Natural killer cell (primary cell): ENCODE measurements around the gene A2ML1. TPM values are rescaled to one million over a fixed set of nuclear protein-coding genes. Genes with fewer than 3 reads are reported as not detected.

Experiments
- ATAC-seq, 3 donors: fragments of 150-1000 bp in 2 of 3; fragments of 200-7000 bp in 1 of 3; cut with Tn5 transposase; 1 replicate in 1 of 3; 2 replicates in 2 of 3; pipeline ENCODE4 v1.10.0; 2021; ENCODE audit warnings: mild to moderate bottlenecking in 2 of 3, moderate library complexity in 2 of 3
- DNase-seq, 2 donors: peaks; one replicate each; pipeline versions ENCODE4 v3.0.0 to v3.0.0-alpha.2; 2013 to 2021; ENCODE audit warnings: mixed read lengths in 1 of 2
- H3K27ac ChIP-seq: one replicate; pipeline ENCODE4 v1.5.1; 2013; ENCODE audit warnings: mild to moderate bottlenecking, low read length
- H3K27me3 ChIP-seq: one replicate; pipeline ENCODE4 v1.6.1; 2013; ENCODE audit warnings: low read length; ENCODE audit not compliant: control insufficient read depth, insufficient read depth
- H3K36me3 ChIP-seq: one replicate; pipeline ENCODE4 v1.6.1; 2013; ENCODE audit warnings: low read length; ENCODE audit not compliant: control insufficient read depth, insufficient read depth
- H3K4me1 ChIP-seq: one replicate; pipeline ENCODE4 v1.6.1; 2013; ENCODE audit warnings: low read length; ENCODE audit not compliant: control insufficient read depth, insufficient read depth
- H3K4me3 ChIP-seq: one replicate; pipeline ENCODE4 v1.5.1; 2013; ENCODE audit warnings: low read length
- H3K9me3 ChIP-seq: one replicate; pipeline ENCODE4 v1.6.1; 2013; ENCODE audit warnings: low read length; ENCODE audit not compliant: control insufficient read depth, insufficient read depth
- H3K27ac Mint-ChIP-seq, 2 donors: one replicate each; pipeline ENCODE4 v1.8.0; 2022; ENCODE audit warnings: mild to moderate bottlenecking in 2 of 2, mixed read lengths in 2 of 2, moderate library complexity in 1 of 2
- H3K27me3 Mint-ChIP-seq, 2 donors: one replicate each; pipeline ENCODE4 v1.8.0; 2022; ENCODE audit warnings: low read depth in 2 of 2, mixed read lengths in 2 of 2
- H3K36me3 Mint-ChIP-seq: one replicate; pipeline ENCODE4 v1.8.0; 2022; ENCODE audit warnings: mixed read lengths
- H3K4me1 Mint-ChIP-seq, 2 donors: one replicate each; pipeline ENCODE4 v1.8.0; 2022; ENCODE audit warnings: mixed read lengths in 2 of 2
- H3K4me3 Mint-ChIP-seq: one replicate; pipeline ENCODE4 v1.8.0; 2022; ENCODE audit warnings: mild to moderate bottlenecking, moderate library complexity, mixed read lengths
- H3K9me3 Mint-ChIP-seq, 2 donors: one replicate each; pipeline ENCODE4 v1.8.0; 2022; ENCODE audit warnings: mixed read lengths in 2 of 2
- WGBS: methylation state at CpG from one replicate; pipeline ENCODE4 v1.1.7; 2013; ENCODE audit warnings: missing lambda C conversion rate; ENCODE audit not compliant: insufficient coverage; 5-methylcytosine and 5-hydroxymethylcytosine counted together
- intact Hi-C: fragments of 100-400 bp; cut with micrococcal nuclease; formaldehyde crosslinking; loops from one replicate; pipeline ENCODE4 v1.14.2; 2022
- total RNA-seq, 4 donors: library from RNA; stranded (reverse); fragments of 120-200 nt in 1 of 4; gene quantifications; one replicate each; pipeline versions ENCODE4 v1.2.3 to v1.2.4, GENCODE V29; 2013 to 2022
- TF ChIP-seq, protein P1 (sequence below): fragments of 200-600 bp; IDR thresholded peaks from one replicate; pipeline ENCODE4 v1.8.0; 2022; ENCODE audit warnings: antibody characterized with exemption

A2ML1 gene
- total RNA-seq, 3 donors from 2014 or later (not counting 1 experiment from before 2014, with no cell fraction given): not detected

DNA sequence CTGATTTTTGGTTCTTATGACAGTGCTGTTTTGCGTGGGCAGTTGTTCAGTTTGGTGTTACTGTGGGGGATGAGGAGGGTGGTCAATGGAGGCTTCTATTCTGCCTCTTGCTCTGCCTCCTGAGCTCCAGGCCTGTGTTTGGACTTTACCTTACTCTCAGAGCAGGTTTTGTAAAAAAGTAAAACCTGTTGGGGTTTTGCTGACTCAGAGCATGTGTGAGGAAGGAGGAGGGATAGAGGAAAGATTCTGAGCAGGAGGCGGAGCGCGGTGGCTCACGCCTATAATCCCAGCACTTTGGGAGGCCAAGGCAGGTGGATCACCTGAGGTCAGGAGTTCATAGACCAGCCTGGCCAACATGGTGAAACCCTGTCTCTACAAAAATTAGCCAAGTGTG is 6.7 kb downstream of the A2ML1 start:
- Mint-ChIP-seq H3K36me3 (no peaks in the 10 kb centered on the region), H3K9me3 (no peaks in the 10 kb centered on the region), H3K27ac (no peak overlapping the region), H3K27me3 (peaks cover 16 to 37% of the 10 kb centered on the region in 2 donors), H3K4me3 (no peak overlapping the region), H3K4me1 (no peaks in the 10 kb centered on the region)
- intact Hi-C loops: no loop called here
- H3K9me3 ChIP-seq: no peaks in the 10 kb centered on the region
- 74% methylated on average over 5 of the region's 5 CpGs for WGBS
- no peaks in the 10 kb centered on the region for H3K27me3 ChIP-seq
- no peak for DNase-seq
- TF ChIP-seq, protein P1, sequence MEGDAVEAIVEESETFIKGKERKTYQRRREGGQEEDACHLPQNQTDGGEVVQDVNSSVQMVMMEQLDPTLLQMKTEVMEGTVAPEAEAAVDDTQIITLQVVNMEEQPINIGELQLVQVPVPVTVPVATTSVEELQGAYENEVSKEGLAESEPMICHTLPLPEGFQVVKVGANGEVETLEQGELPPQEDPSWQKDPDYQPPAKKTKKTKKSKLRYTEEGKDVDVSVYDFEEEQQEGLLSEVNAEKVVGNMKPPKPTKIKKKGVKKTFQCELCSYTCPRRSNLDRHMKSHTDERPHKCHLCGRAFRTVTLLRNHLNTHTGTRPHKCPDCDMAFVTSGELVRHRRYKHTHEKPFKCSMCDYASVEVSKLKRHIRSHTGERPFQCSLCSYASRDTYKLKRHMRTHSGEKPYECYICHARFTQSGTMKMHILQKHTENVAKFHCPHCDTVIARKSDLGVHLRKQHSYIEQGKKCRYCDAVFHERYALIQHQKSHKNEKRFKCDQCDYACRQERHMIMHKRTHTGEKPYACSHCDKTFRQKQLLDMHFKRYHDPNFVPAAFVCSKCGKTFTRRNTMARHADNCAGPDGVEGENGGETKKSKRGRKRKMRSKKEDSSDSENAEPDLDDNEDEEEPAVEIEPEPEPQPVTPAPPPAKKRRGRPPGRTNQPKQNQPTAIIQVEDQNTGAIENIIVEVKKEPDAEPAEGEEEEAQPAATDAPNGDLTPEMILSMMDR: no peak
- H3K36me3 ChIP-seq: no peaks in the 10 kb centered on the region
- no peak overlapping the region for H3K4me3 ChIP-seq
- ATAC-seq: no peak
- no peak overlapping the region for H3K27ac ChIP-seq
- no peaks in the 10 kb centered on the region for H3K4me1 ChIP-seq

DNA sequence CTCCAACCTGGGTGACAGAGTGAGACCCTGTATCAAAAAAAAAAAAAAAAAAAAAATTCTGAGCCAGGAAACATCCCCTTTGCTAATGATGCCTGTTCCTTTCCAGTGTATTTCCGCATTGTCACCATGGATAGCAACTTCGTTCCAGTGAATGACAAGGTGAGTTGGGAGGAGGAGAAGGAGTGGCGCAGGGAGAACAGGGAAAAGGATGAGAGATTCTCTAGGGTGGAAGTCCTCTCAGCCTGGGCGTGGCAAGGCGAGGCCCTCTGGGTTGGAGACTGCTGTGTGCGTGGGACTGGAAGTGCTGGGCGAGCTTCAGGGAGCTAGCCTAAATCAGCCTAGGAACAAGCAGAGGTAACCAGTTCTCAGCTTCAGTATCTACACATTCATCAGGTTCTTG is 7.2 kb downstream of the A2ML1 start:
- H3K27ac Mint-ChIP-seq: no peak overlapping the region
- Histone ChIP-seq H3K36me3 (no peaks in the 10 kb centered on the region), H3K27ac (no peak overlapping the region), H3K9me3 (no peaks in the 10 kb centered on the region), H3K27me3 (no peaks in the 10 kb centered on the region), H3K4me1 (no peaks in the 10 kb centered on the region), H3K4me3 (no peak overlapping the region)
- ATAC-seq (no peak), DNase-seq (no peak)
- intact Hi-C loops: no loop called here
- no peaks in the 10 kb centered on the region for H3K4me1 Mint-ChIP-seq
- H3K9me3 Mint-ChIP-seq: no peaks in the 10 kb centered on the region
- no peaks in the 10 kb centered on the region for H3K36me3 Mint-ChIP-seq
- no peak overlapping the region for H3K4me3 Mint-ChIP-seq
- 96% methylated on average over 7 of the region's 7 CpGs for WGBS
- TF ChIP-seq, protein P1: no peak
- peaks cover 15 to 38% of the 10 kb centered on the region in 2 donors for H3K27me3 Mint-ChIP-seq

DNA sequence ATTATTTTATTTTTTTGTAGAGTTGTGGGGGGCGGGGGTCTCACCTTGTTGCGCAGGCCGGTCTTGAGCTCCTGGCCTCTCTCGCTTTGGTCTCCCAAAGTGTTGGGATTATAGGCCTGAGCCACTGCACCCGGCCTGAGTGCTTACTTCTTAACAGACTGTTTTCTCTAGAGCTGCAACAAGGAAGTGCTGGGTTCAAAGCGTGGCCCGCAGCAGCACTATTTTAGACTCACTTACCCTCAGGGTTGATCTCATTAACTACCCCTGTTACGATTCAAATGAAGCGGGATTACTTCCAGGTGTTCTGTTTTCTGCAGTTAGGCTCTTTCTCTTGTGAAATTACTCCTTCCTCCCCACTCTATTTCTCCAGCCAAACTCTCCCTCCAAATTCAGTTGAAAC is 8.7 kb downstream of the A2ML1 start:
- Histone ChIP-seq H3K36me3 (no peaks in the 10 kb centered on the region), H3K4me1 (no peaks in the 10 kb centered on the region), H3K27me3 (no peaks in the 10 kb centered on the region), H3K9me3 (no peaks in the 10 kb centered on the region), H3K27ac (no peak overlapping the region), H3K4me3 (no peak overlapping the region)
- WGBS: 93% methylated on average over 9 of the region's 9 CpGs
- no peak for ATAC-seq
- no peak for DNase-seq
- Mint-ChIP-seq H3K9me3 (no peaks in the 10 kb centered on the region), H3K4me1 (no peaks in the 10 kb centered on the region), H3K4me3 (no peak overlapping the region), H3K27me3 (peaks cover 18 to 38% of the 10 kb centered on the region in 2 donors), H3K27ac (no peak overlapping the region), H3K36me3 (no peaks in the 10 kb centered on the region)
- TF ChIP-seq, protein P1: no peak
- intact Hi-C loops: no loop called here

DNA sequence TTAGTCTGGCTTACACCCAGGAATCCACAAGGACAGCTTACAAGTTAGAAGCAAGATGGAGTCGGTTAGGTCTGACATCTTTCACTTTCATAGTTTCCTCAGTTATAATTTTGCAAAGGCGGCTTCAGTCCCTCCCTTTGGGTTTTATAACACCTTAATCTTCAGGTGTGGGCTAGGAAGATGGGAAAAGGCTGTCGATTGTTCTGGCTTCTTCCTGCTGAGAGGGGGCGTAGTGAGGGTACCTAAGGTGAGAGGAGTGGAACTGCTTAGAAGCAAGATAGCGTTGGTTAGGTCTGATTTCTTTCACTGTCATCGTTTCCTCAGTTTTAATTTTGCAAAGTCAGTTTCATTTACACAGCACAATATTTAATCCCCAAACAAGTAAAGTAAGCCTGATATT is 10.1 kb downstream of the A2ML1 start:
- H3K4me3 ChIP-seq: no peak overlapping the region
- H3K36me3 Mint-ChIP-seq: no peaks in the 10 kb centered on the region
- no peak overlapping the region for H3K4me3 Mint-ChIP-seq
- peaks cover 16 to 27% of the 10 kb centered on the region in 2 donors for H3K27me3 Mint-ChIP-seq
- TF ChIP-seq, protein P1: no peak
- no peak for ATAC-seq
- H3K27me3 ChIP-seq: no peaks in the 10 kb centered on the region
- no peaks in the 10 kb centered on the region for H3K4me1 ChIP-seq
- H3K9me3 ChIP-seq: no peaks in the 10 kb centered on the region
- DNase-seq: no peak
- H3K4me1 Mint-ChIP-seq: no peaks in the 10 kb centered on the region
- H3K27ac Mint-ChIP-seq: no peak overlapping the region
- no peaks in the 10 kb centered on the region for H3K36me3 ChIP-seq
- H3K9me3 Mint-ChIP-seq: no peaks in the 10 kb centered on the region
- WGBS: 88% methylated on average over 5 of the region's 6 CpGs
- intact Hi-C loops: no loop called here
- no peak overlapping the region for H3K27ac ChIP-seq
